Activated naive CD4-positive, alpha-beta T cell treated with anti-CD3 and anti-CD28 coated beads, Interleukin-2, amount 10 ng/mL, durations not matched to agents 7 days and 5 days (primary cell): ENCODE results near the gene GRIA1.
A peak's percentile ranks its signal among the peaks of the same experiment; 100 is the strongest.

ENCODE experiments used
- CTCF ChIA-PET: fragments of 350-600 bp; sonication (Branson Sonifier 250); formaldehyde crosslinking; loops from one replicate; lab custom pipeline; 2021; ENCODE audit warnings: antibody characterized with exemption; lab: Charles Lee
- DNase-seq: peaks from one replicate; pipeline ENCODE4 v3.0.0-alpha.2; 2020
- H3K27ac Mint-ChIP-seq: one replicate; pipeline ENCODE4 v1.8.0; 2021; ENCODE audit warnings: mild to moderate bottlenecking, moderate library complexity, mixed read lengths
- H3K27me3 Mint-ChIP-seq: one replicate; pipeline ENCODE4 v1.8.0; 2021; ENCODE audit warnings: mild to moderate bottlenecking, mixed read lengths
- H3K36me3 Mint-ChIP-seq: one replicate; pipeline ENCODE4 v1.8.0; 2021; ENCODE audit warnings: mixed read lengths
- H3K4me1 Mint-ChIP-seq: one replicate; pipeline ENCODE4 v1.8.0; 2021; ENCODE audit warnings: mixed read lengths
- H3K4me3 Mint-ChIP-seq: one replicate; pipeline ENCODE4 v1.8.0; 2021; ENCODE audit warnings: mild to moderate bottlenecking, moderate library complexity, mixed read lengths
- H3K9me3 Mint-ChIP-seq: one replicate; pipeline ENCODE4 v1.8.0; 2021; ENCODE audit warnings: mixed read lengths

Gene GRIA1

GRCh38 chr5:153544706-153545105 lies 54.2 kb downstream of the GRIA1 start:
- Mint-ChIP-seq H3K4me3 (no peak overlapping the region), H3K27me3 (no peaks in the 10 kb centered on the region), H3K4me1 (no peaks in the 10 kb centered on the region), H3K9me3 (no peaks in the 10 kb centered on the region), H3K27ac (no peak overlapping the region), H3K36me3 (no peaks in the 10 kb centered on the region)
- CTCF ChIA-PET, result no interaction called here
- no peak for DNase-seq

- no peaks in the 10 kb centered on the region for H3K4me1 Mint-ChIP-seq
- H3K4me3 Mint-ChIP-seq, result no peak overlapping the region
- no peaks in the 10 kb centered on the region for H3K36me3 Mint-ChIP-seq
- H3K9me3 Mint-ChIP-seq, result no peaks in the 10 kb centered on the region
- DNase-seq, result no peak
- no peaks in the 10 kb centered on the region for H3K27me3 Mint-ChIP-seq
- no peak overlapping the region for H3K27ac Mint-ChIP-seq
- CTCF ChIA-PET, result no interaction called here
These were observed 56.1 kb downstream of the GRIA1 start for GRCh38 chr5:153546566-153546965.

DNA sequence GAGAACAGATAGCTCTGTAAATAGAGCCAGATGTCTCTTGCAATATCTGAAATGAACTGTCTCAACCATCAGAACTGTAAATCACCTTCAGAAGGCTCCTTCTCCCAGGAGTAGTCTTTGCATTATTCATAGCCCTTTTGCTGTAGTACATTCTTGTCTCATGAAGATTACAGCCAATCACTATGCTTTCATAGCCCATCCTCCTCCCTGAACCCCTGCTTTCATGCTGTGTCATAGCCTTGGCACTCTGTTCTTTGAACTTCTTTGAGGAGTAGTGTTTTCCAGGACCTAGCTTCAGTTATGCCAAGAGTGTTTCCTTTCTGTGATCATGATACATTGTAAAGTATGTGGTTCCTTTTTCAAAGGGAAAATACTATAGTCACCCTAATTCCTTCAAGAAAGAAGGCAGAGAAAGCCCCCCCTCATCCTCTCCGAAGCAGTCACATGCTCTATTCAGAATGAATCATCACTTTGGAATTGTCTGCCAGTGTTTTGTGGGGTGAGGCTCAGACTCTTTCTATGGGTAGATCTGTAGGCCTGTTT lies 61.1 kb downstream of the GRIA1 start:
- H3K27me3 Mint-ChIP-seq, result no peaks in the 10 kb centered on the region
- CTCF ChIA-PET, result no interaction called here
- H3K4me1 Mint-ChIP-seq, result peaks cover 8% of the 10 kb centered on the region
- H3K9me3 Mint-ChIP-seq, result no peaks in the 10 kb centered on the region
- DNase-seq, result no peak
- H3K36me3 Mint-ChIP-seq, result no peaks in the 10 kb centered on the region
- H3K27ac Mint-ChIP-seq, result no peak overlapping the region
- no peak overlapping the region for H3K4me3 Mint-ChIP-seq

DNA sequence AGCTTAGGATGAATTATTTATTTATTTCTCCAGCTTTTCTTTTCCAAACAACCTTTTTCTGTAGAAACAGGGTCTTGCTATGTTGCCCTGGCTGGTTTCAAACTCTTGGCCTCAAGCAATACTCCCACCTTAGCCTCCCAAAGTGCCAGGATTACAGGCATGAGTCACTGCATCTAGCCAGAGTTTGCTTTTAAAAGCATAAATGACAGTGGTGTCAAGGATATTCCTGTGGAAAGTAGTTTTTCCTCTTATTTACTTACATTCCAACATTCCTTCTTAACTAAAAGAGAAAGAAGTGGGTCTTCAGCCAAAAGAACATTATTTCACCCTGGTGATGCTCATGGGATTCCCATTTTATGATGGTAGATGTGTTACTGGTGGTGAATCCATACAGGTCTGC lies 62.4 kb downstream of the GRIA1 start:
- no peaks in the 10 kb centered on the region for H3K27me3 Mint-ChIP-seq
- no peak for DNase-seq
- H3K27ac Mint-ChIP-seq, result no peak overlapping the region
- H3K36me3 Mint-ChIP-seq, result no peaks in the 10 kb centered on the region
- peaks cover 8% of the 10 kb centered on the region for H3K4me1 Mint-ChIP-seq
- CTCF ChIA-PET, result no interaction called here
- no peaks in the 10 kb centered on the region for H3K9me3 Mint-ChIP-seq
- H3K4me3 Mint-ChIP-seq, result no peak overlapping the region

- no peak overlapping the region for H3K27ac Mint-ChIP-seq
- no peaks in the 10 kb centered on the region for H3K27me3 Mint-ChIP-seq
- H3K4me1 Mint-ChIP-seq, result peaks cover 8% of the 10 kb centered on the region
- H3K36me3 Mint-ChIP-seq, result no peaks in the 10 kb centered on the region
- peak overlapping the region; percentile 37 for H3K4me3 Mint-ChIP-seq
- CTCF ChIA-PET, result no interaction called here
- no peaks in the 10 kb centered on the region for H3K9me3 Mint-ChIP-seq
- DNase-seq, result no peak
These were observed 65.1 kb downstream of the GRIA1 start for GRCh38 chr5:153555420-153556114.

DNA sequence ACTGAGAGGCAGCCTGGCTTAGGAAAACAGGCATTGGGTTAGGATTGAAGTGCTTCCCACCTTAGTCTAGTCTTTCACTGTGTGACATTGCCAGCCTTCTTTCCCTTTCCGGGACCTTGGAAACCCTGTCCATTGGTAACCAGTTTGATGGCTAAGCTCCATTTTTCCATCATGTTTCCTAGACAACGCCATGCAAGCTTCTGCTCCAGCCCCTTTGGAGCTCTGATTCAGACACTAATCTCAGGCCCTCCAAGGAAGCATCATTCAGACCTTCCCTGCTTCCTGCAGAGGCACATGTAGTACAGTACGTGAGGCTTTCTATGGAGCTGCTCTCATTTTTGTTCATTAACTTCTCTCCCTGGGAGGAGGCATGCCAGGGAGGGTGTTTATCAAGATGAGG lies 68.5 kb downstream of the GRIA1 start:
- Mint-ChIP-seq H3K27me3 (no peaks in the 10 kb centered on the region), H3K27ac (no peak overlapping the region), H3K9me3 (peaks cover 6% of the 10 kb centered on the region), H3K4me1 (peaks cover 8% of the 10 kb centered on the region), H3K36me3 (no peaks in the 10 kb centered on the region), H3K4me3 (no peak overlapping the region)
- DNase-seq, result no peak
- CTCF ChIA-PET, result no interaction called here

DNA sequence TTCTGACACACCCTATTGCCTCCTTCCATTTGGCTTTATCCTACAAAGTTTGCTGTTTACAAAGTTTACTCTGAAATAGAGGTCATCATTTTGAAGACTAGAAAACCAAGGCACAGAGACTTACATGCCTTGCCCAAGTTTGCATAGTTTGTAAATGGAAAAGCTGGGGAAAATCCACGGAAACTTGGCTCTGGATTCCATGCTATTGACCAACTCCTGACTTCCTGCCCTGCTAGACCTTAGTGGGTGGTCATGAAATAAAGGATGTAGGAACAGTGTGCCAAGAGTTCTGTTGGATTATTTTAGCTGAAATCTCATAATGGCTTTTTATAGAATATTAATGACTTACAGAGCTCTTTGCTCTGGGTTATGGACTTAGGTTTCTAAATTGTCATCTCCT lies 69.5 kb downstream of the GRIA1 start:
- Mint-ChIP-seq H3K9me3 (peaks cover 6% of the 10 kb centered on the region), H3K27me3 (no peaks in the 10 kb centered on the region), H3K27ac (no peak overlapping the region), H3K4me3 (no peak overlapping the region), H3K36me3 (no peaks in the 10 kb centered on the region), H3K4me1 (peaks cover 8% of the 10 kb centered on the region)
- no peak for DNase-seq
- CTCF ChIA-PET, result no interaction called here

GRCh38 chr5:153562189-153562588 lies 71.7 kb downstream of the GRIA1 start:
- Mint-ChIP-seq H3K9me3 (peaks cover 6% of the 10 kb centered on the region), H3K4me3 (no peak overlapping the region)

GRCh38 chr5:153565822-153566221 lies 75.4 kb downstream of the GRIA1 start:
- CTCF ChIA-PET, result no interaction called here
- no peaks in the 10 kb centered on the region for H3K4me1 Mint-ChIP-seq
- H3K4me3 Mint-ChIP-seq, result no peak overlapping the region
- H3K9me3 Mint-ChIP-seq, result peaks cover 6% of the 10 kb centered on the region
- no peaks in the 10 kb centered on the region for H3K36me3 Mint-ChIP-seq
- DNase-seq, result no peak
- no peak overlapping the region for H3K27ac Mint-ChIP-seq
- H3K27me3 Mint-ChIP-seq, result no peaks in the 10 kb centered on the region

More at GRCh38 chr5:153562189-153562588, 71.7 kb downstream of the GRIA1 start:
- CTCF ChIA-PET, result no interaction called here
- Mint-ChIP-seq H3K4me1 (no peaks in the 10 kb centered on the region), H3K27me3 (no peaks in the 10 kb centered on the region), H3K27ac (no peak overlapping the region), H3K36me3 (no peaks in the 10 kb centered on the region)
- no peak for DNase-seq

DNA sequence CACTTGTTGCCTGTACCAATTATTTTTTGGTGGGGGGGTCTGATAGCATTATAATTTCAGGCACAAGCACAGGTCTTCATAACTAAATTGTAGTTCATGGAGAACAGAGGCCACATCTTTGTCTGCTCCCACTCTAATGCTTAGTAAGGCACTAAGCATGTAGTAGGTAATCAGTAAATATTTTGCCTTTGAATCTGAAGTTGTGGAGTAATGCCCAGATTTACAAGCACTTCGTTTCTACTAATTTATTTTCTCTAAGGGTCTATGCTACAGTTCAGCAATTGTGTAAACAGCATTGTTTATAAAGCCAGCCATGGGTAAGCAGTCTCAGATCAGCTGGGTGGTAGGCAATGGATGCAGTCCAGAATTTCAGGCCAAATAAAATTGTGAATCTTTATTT lies 78.6 kb downstream of the GRIA1 start:
- peaks cover 2% of the 10 kb centered on the region for H3K9me3 Mint-ChIP-seq
- H3K27ac Mint-ChIP-seq, result no peak overlapping the region
- H3K36me3 Mint-ChIP-seq, result no peaks in the 10 kb centered on the region
- no peak overlapping the region for H3K4me3 Mint-ChIP-seq
- CTCF ChIA-PET, result no interaction called here
- no peak for DNase-seq
- H3K27me3 Mint-ChIP-seq, result no peaks in the 10 kb centered on the region
- H3K4me1 Mint-ChIP-seq, result no peaks in the 10 kb centered on the region

- CTCF ChIA-PET, result no interaction called here
- Mint-ChIP-seq H3K4me3 (no peak overlapping the region), H3K4me1 (no peaks in the 10 kb centered on the region), H3K27me3 (no peaks in the 10 kb centered on the region), H3K27ac (no peak overlapping the region), H3K9me3 (peaks cover 2% of the 10 kb centered on the region), H3K36me3 (no peaks in the 10 kb centered on the region)
- DNase-seq, result no peak
These were observed 80.7 kb downstream of the GRIA1 start for GRCh38 chr5:153571162-153571561.

DNA sequence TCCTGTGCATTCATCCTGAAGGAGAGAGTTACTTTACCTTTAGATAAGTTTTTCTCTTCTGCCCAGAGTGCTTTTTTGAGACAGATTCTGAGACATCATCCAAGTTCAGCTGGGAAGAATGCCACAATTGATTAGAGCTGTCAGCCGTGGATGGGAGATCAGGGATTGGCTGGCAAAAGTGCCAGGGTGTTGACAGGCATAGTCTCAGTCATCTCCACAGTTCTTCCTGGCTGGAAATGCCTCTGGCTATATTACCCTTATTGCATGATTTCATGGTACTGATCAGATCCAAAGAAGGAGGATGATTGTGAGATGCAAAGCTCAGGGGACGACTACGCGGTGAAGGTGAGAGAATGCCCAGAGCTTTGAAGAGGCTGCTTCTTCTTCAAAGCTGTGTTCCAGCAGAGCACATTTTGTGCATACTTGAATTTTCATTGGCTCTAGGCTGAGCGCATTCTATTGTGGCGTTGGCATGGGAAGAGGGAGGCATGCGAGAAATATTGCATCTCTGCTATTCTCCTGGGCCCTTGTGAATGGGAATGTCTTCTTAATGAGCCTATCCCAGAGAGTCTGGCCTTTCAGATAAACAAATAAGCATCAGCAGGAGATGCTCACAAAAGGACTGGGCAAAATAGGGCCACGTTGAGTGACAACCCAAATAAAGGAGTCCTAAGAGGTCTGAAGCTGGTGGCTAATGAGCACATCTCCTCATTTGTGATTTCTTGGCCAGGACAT lies 82.1 kb downstream of the GRIA1 start:
- Mint-ChIP-seq H3K36me3 (no peaks in the 10 kb centered on the region), H3K4me1 (no peaks in the 10 kb centered on the region), H3K27me3 (no peaks in the 10 kb centered on the region), H3K4me3 (no peak overlapping the region), H3K9me3 (peaks cover 4% of the 10 kb centered on the region), H3K27ac (no peak overlapping the region)
- no peak for DNase-seq
- CTCF ChIA-PET, result no interaction called here

DNA sequence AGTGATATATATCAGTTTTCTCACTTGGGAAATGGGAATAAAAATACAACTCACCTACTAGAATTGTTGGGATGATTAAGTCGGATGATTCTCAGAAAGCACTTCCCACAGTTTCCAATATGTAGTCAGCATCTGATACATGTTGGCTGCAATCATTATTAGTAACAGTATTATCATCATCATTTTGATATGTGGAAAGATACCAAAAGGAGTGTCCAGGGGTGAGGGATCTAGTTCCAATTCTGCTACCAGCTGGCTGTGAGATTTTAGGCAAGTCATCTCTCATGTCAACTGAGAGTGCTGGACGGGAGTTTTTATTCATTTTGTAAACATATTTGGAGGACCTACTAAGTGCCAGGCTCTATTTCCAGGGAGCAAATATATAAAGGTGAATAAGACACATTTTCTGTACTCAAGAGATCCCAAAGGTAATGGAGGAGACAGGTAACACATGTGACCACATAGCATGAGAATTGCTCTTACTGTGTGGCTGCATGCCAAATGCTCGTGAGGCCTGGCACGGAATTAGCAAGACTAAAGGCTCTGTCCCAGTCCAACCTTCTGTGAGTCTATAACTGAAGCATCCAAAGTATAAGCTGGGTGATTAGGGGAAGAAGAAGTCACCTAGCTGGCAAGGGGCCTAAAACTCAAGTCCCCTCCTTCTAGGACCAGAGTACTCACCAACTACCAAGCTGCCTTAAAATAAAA lies 83.0 kb downstream of the GRIA1 start:
- H3K4me1 Mint-ChIP-seq, result no peaks in the 10 kb centered on the region
- CTCF ChIA-PET, result no interaction called here
- no peak overlapping the region for H3K27ac Mint-ChIP-seq
- no peaks in the 10 kb centered on the region for H3K27me3 Mint-ChIP-seq
- no peak for DNase-seq
- no peaks in the 10 kb centered on the region for H3K36me3 Mint-ChIP-seq
- peaks cover 4% of the 10 kb centered on the region for H3K9me3 Mint-ChIP-seq
- H3K4me3 Mint-ChIP-seq, result no peak overlapping the region

- Mint-ChIP-seq H3K4me3 (no peak overlapping the region), H3K27me3 (no peaks in the 10 kb centered on the region), H3K9me3 (no peaks in the 10 kb centered on the region), H3K4me1 (no peaks in the 10 kb centered on the region), H3K36me3 (no peaks in the 10 kb centered on the region), H3K27ac (no peak overlapping the region)
- CTCF ChIA-PET, result no interaction called here
- no peak for DNase-seq
These were observed 93.9 kb downstream of the GRIA1 start for GRCh38 chr5:153584126-153584959.
